GF-D8 (cell line): ENCODE data around the gene L3MBTL2.
A peak's percentile ranks its signal among the peaks of the same experiment; 100 is the strongest.

Experiments used
- DNase-seq: peaks from one replicate; lab custom pipeline; 2025; lab: John Stamatoyannopoulos, UW

Gene L3MBTL2

GRCh38 chr22:41215409-41215808, 10.3 kb downstream of the L3MBTL2 start:
- no peak for DNase-seq

DNA sequence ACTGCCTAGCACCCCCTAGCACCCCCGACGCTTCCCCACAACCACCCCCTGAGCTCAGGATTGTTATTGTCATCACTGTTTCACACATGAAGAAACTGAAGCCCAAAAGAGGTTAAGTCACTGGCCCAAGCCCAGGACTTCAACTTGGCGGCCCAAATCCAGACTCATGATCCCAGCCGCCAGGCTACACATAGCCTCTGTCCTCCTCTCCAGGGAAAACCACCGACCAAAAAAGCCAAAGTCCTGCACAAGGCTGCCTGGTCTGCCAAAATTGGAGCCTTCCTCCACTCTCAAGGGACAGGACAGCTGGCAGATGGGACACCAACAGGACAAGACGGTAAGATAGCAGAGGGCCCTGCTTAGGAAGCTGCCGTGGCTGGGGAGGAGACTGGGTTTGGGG, 10.8 kb downstream of the L3MBTL2 start:
- no peak for DNase-seq

DNA sequence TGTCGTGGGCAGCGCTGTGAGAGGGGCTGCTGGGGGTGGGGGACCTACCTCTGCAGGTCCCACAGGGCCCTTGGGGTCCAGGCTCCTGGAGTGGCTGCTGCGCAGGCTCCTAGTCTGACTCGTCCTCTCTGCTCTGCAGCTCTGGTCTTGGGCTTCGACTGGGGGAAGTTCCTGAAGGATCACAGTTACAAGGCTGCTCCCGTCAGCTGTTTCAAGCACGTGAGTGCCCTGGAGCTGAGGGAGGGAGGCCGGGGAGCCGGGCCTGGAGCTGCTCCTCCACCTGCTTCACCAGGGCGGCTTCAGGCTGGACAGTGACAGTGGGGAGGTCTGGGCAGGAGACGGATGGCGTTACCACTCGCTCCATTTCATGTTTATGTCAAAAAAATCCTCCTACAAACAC, 11.9 kb downstream of the L3MBTL2 start:
- DNase-seq, result no peak

DNA sequence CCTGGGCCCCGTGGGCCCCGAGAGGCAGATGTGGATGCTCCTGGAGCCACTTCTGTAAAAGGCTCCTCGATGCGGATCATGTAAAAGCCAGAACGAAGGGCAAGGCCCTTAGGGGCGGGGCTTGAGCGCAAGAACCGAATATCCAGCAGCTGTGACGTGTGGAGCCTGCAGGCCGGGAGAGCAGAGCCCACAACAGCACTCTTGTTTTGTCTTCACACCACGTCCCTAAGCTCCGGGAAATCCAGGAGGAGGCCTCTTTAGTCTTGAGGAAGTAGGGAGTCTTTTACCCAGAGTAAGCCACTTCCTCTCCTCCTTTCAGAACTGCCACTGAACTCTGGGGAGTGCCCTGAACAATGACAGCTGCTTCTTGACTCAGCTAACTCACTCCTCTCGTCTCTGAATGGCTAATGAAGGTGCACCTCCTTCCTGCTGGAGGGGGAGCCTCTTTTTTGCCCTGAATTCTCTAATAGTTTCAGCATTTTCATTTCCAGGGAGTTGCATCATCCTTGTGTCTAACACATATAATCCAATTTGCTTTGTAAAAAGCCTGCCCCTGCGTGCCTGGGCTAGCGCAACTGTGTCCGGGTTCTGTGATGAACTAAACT, 12.5 kb downstream of the L3MBTL2 start:
- DNase-seq, result peak; percentile 63

GRCh38 chr22:41222846-41223507, 17.9 kb downstream of the L3MBTL2 start:
- no peak for DNase-seq

- no peak for DNase-seq
These were observed 18.4 kb downstream of the L3MBTL2 start for GRCh38 chr22:41223535-41223934.

DNA sequence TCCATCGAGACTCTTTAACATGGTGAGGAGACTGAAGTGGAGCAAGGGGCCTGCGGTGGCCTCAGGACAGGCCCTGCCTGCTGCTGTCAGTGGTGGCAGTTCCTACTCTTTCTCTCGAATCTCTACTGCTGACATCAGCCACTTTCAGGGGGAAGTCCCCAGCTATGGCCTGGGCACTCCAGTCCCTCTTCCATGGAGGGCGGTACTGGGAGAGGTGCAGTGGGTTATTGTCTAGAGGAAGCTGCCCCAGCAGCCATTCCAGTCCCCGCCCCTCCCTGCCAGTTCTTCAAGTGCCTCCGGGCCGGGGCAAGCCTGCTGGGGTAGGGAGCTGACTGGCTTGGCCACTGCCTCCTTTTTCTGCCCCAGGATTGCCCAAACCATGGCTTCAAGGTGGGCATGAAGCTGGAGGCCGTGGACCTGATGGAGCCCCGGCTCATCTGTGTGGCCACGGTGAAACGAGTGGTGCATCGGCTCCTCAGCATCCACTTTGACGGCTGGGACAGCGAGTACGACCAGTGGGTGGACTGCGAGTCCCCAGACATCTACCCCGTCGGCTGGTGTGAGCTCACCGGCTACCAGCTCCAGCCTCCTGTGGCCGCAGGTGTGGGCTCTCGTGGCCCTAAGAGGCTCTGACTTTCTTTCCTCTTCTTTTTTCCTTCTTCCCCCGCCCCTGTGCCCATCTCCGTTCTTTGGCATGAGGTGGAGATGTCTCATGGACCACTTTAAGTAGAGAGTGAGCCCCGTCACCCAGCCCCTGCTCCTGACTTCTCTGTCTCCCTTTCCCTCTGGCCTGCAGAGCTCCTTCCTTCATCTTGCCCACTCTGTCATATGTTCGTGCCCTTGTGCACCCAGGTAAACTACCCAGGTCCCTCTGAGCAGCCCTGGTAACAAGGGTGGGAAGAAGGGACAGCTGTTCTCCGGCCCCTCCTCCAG, 21.9 kb downstream of the L3MBTL2 start:
- DNase-seq, result no peak

DNA sequence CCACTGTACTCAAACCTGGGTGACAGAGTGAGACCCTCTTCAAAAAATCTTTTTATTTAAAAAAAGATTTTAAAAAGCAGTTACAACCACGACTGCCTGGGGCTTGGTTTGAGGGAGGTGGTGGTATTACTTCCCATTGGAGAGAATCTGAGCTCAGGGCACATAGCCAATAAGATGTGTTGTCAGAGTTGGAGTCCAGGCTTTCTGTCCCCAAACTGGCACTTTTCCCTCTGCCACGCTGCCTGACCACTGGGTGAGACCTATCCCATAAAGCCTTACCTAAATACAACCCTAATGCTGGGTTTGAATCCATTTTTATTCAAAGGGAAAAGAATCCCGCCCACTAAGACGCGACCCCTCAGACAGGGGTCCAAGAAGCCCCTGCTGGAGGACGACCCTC, 24.1 kb downstream of the L3MBTL2 start:
- DNase-seq, result no peak

- no peak for DNase-seq
These were observed 24.8 kb downstream of the L3MBTL2 start for GRCh38 chr22:41229730-41230400.

- DNase-seq, result no peak
These were observed 25.3 kb downstream of the L3MBTL2 start for GRCh38 chr22:41230401-41230785.

- DNase-seq, result no peak
These were observed 26.3 kb downstream of the L3MBTL2 start for GRCh38 chr22:41231369-41231768.

GRCh38 chr22:41234815-41235695, 29.9 kb downstream of the L3MBTL2 start:
- DNase-seq, result no peak

GRCh38 chr22:41237036-41237706, 32.1 kb downstream of the L3MBTL2 start:
- DNase-seq, result no peak

DNA sequence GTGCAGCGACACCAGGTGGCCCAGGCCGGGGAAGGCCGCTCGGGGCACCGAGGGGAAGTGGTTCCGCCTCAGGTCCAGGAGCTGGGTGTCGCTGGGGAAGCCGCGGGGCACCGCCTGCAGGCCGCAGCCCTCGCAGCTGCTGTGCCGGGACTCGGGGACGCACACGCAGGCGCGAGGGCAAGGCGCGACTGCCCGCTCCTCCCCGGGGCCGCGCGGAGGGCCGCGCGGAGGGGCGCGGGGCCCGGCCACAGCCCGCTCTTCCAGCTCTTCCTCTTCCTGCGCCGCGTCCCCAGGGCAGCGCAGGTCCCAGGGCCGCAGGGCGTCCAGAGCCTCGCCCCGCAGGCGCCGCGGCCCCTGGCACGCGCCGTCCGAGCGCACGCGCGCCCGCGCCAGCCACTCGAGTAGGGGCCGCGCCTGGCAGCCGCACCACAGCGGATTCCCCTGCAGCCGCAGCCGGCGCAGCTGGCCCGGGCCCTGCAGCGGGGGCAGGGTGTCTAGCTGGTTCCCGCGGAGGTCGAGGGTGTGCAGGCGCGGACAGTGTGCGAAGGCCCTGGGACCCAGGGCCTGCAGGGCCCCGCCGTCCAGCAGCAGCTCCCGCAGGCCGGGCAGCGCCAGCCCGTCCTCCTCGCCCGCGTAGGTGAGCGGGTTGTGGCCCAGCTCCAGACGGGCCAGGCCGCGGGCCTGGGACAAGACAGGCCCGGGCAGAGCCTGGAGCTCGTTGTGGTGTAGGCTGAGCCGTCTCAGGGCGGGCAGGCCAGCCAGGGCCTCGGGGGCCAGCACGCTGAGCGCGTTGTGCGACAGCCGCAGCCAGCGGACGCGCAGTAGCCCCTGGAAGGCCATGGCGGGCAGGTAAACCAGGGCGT, 32.8 kb downstream of the L3MBTL2 start:
- peak; percentile 48 for DNase-seq

GRCh38 chr22:41238570-41239442, 33.7 kb downstream of the L3MBTL2 start:
- no peak for DNase-seq

GRCh38 chr22:41239443-41240128, 34.5 kb downstream of the L3MBTL2 start:
- no peak for DNase-seq

DNA sequence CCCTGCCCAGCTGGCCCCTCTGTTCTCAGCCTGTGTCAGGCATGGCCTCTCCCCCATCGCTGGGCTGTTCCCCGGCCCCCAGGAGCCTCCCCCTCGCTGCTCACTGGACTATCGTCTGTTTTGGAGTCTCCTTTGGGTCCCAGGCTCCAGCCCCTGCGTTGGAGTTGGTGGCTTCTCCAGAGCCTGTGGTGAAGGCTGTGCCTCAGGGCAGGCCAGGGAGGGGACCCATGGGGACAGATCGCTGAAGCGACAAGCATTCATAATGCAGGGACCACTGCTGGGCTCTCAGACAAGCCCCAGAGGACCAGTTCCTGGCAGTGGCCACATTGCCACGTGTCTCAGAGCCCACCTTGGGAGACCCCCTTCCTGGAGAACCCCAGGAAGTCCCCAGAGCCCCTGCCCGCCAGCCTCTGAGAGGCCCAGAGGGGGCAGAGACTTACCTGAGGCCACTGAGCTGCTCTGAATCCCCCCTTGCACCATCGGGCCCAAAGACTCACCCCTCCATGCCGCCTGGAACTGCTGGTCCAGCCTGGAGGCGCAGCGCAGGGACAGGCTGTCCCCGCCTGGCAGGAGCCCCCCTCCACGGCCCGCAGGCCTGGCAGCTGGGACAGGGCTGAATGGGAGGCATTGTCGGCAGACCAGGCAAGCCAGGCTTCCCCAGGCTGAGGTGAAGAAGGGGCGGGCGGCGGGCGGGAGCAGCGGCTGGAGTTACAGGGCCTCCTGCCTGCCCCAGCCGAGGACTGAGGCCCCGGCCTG, 35.4 kb downstream of the L3MBTL2 start, which contains the start of gene CHADL:
Gene CHADL, minus strand, starts transcription at position 555 of the 756 bp plus-strand sequence. Its CDS starts 50 bp downstream, at position 505.
- no peak for DNase-seq
